AG04449 (cell line): ENCODE data around the gene PFDN4.

Source experiments
- CTCF ChIA-PET: fragments of 350-600 bp; formaldehyde crosslinking; extraction: SDS; loops from one replicate; lab custom pipeline; 2021; ENCODE audit warnings: antibody characterized with exemption; lab: Yijun Ruan, JAX
- POLR2A ChIA-PET: fragments of 400-600, 350-600 bp; formaldehyde crosslinking; extraction: SDS; loops from one replicate; lab custom pipeline; 2020; ENCODE audit warnings: antibody characterized with exemption, inconsistent platforms; lab: Yijun Ruan, JAX
- DNase-seq: peaks from one replicate; pipeline ENCODE4 v3.0.0-alpha.2; 2010; ENCODE audit warnings: low read depth, low spot score
- H3K4me3 ChIP-seq: 2 replicates; pipeline ENCODE4 v1.5.1; 2011; ENCODE audit warnings: low read depth, mild to moderate bottlenecking, control low read depth, low read length
- CTCF ChIP-seq: IDR thresholded peaks from one replicate; pipeline ENCODE4 v1.5.1; 2011; ENCODE audit warnings: mild to moderate bottlenecking, moderate library complexity, low read length, control low read depth, inconsistent platforms; ENCODE audit not compliant: insufficient read depth; ENCODE audit errors: missing control alignments

The PFDN4 gene

GRCh38 chr20:54218470-54218869 is 10.6 kb downstream of the PFDN4 start:
- no peak overlapping the region for H3K4me3 ChIP-seq
- CTCF ChIA-PET = interaction anchor here (0.7 to 8.5 kb wide), 18 partner anchors 10 to 461 kb away, joined by 3 to 189 read pairs (median 5); partner anchors contain the start of gene PFDN4
- POLR2A ChIA-PET = interaction anchor here (0.5 kb wide), 1 partner anchor 403 kb away, joined by 3 read pairs; no protein-coding TSS in a partner anchor
- no peak for DNase-seq
- no peak for TF ChIP-seq CTCF

GRCh38 chr20:54219751-54220426 is 12.0 kb downstream of the PFDN4 start:
- CTCF ChIA-PET = interaction anchor here (0.7 to 8.5 kb wide), 30 partner anchors 8 to 460 kb away, joined by 3 to 189 read pairs (median 4); partner anchors contain the start of gene PFDN4
- POLR2A ChIA-PET = no interaction called here
- peak; percentile 42 for TF ChIP-seq CTCF

GRCh38 chr20:54220722-54221121 is 12.8 kb downstream of the PFDN4 start:
- POLR2A ChIA-PET = no interaction called here
- CTCF ChIA-PET = interaction anchor here (0.6 to 8.5 kb wide), 8 partner anchors 12 to 427 kb away, joined by 3 to 189 read pairs (median 6); partner anchors contain the start of gene PFDN4
- no peak overlapping the region for H3K4me3 ChIP-seq
- DNase-seq = no peak
- TF ChIP-seq CTCF = no peak

More at GRCh38 chr20:54219751-54220426, 12.0 kb downstream of the PFDN4 start:
- no peak for DNase-seq
- H3K4me3 ChIP-seq = no peak overlapping the region

GRCh38 chr20:54221353-54221752 is 13.5 kb downstream of the PFDN4 start:
- DNase-seq = no peak
- no peak overlapping the region for H3K4me3 ChIP-seq
- CTCF ChIA-PET = interaction anchor here (0.6 to 8.5 kb wide), 5 partner anchors 13 to 426 kb away, joined by 3 to 189 read pairs (median 3); partner anchors contain the start of gene PFDN4
- TF ChIP-seq CTCF = no peak
- POLR2A ChIA-PET = no interaction called here

GRCh38 chr20:54221996-54222890 is 14.4 kb downstream of the PFDN4 start:
- ChIA-PET CTCF (interaction anchor here (0.8 to 8.5 kb wide), 11 partner anchors 9 to 459 kb away, joined by 3 to 189 read pairs (median 3); partner anchors contain the start of gene PFDN4), POLR2A (no interaction called here)
- TF ChIP-seq CTCF = no peak
- DNase-seq = no peak
- no peak overlapping the region for H3K4me3 ChIP-seq
